ENCODE measurements around the gene TOGARAM2. TPM values are rescaled to one million over a fixed set of nuclear protein-coding genes. Genes with fewer than 3 reads are reported as not detected.

Gene TOGARAM2
- total RNA-seq, 1 experiment from 2014 or later: 0.76 TPM

- ChIA-PET CTCF (no interaction called here), POLR2A (no interaction called here), RAD21 (ENCODE audit: low non-redundant PET in 1 of 2, low total read pairs in 2 of 2, uncharacterized antibody in 2 of 2, unreplicated experiment in 2 of 2) (no interaction called here)
- no peaks in the 10 kb centered on the region for H3K4me1 ChIP-seq (ENCODE audit: control insufficient read depth in 1 of 2, insufficient read depth in 2 of 2, low read length in 2 of 2)
- H3K27ac ChIP-seq (ENCODE audit: low read depth, low read length): no peak overlapping the region
- peaks cover 0 to 8% of the 10 kb centered on the region in 2 experiments; a peak in 3 of 4 replicates for H3K9me3 ChIP-seq (ENCODE audit: control insufficient read depth in 1 of 2, insufficient read depth in 1 of 2, low read depth in 1 of 2, low read length in 2 of 2)
- no peaks in the 10 kb centered on the region for H3K27me3 ChIP-seq (ENCODE audit: insufficient read depth, low read length)
- ATAC-seq (no peak), DNase-seq (ENCODE audit: low read depth, low spot score) (no peak)
- TF ChIP-seq ZFX (IDR thresholded peaks at IDR 0.05) (no peak), ZNF274 (IDR thresholded peaks at IDR 0.05; ENCODE audit: low read depth, low read length) (no peak), YY1 (IDR thresholded peaks at IDR 0.05; ENCODE audit: extremely low read depth, insufficient replicate concordance, low read depth, low read length) (no peak), FOSL1 (IDR thresholded peaks at IDR 0.05; ENCODE audit: low read depth) (no peak), TCF7L2 (IDR thresholded peaks at IDR 0.05; ENCODE audit: borderline replicate concordance, extremely low read depth, insufficient read depth, insufficient read length) (no peak), RAD21 (IDR thresholded peaks at IDR 0.05; ENCODE audit: low read depth) (no peak), SIN3A (IDR thresholded peaks at IDR 0.05; ENCODE audit: low read depth) (no peak), POLR2AphosphoS5 (IDR thresholded peaks at IDR 0.05; ENCODE audit: low read depth, low read length) (no peak), JUND (IDR thresholded peaks at IDR 0.05) (no peak), EZH2 (IDR thresholded peaks at IDR 0.05) (no peak), EZH2phosphoT487 (IDR thresholded peaks at IDR 0.05; ENCODE audit: borderline replicate concordance) (no peak), ELF1 (IDR thresholded peaks at IDR 0.05; ENCODE audit: borderline replicate concordance, low read depth) (no peak)
- TF ChIP-seq, protein P1, sequence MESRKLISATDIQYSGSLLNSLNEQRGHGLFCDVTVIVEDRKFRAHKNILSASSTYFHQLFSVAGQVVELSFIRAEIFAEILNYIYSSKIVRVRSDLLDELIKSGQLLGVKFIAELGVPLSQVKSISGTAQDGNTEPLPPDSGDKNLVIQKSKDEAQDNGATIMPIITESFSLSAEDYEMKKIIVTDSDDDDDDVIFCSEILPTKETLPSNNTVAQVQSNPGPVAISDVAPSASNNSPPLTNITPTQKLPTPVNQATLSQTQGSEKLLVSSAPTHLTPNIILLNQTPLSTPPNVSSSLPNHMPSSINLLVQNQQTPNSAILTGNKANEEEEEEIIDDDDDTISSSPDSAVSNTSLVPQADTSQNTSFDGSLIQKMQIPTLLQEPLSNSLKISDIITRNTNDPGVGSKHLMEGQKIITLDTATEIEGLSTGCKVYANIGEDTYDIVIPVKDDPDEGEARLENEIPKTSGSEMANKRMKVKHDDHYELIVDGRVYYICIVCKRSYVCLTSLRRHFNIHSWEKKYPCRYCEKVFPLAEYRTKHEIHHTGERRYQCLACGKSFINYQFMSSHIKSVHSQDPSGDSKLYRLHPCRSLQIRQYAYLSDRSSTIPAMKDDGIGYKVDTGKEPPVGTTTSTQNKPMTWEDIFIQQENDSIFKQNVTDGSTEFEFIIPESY (IDR thresholded peaks at IDR 0.05; ENCODE audit: extremely low read depth, insufficient replicate concordance, low read length): no peak
- no peak overlapping the region for H3K4me3 ChIP-seq (replicated peaks in 1 of 2; ENCODE audit: low read depth in 1 of 2, low read length in 2 of 2)
- no TSS peak for BruUV-seq (replicated peaks)
- no peaks in the 10 kb centered on the region for H4K20me1 ChIP-seq (ENCODE audit: insufficient read depth)
- no peaks in the 10 kb centered on the region for H3K36me3 ChIP-seq (ENCODE audit: control insufficient read depth in 1 of 2, insufficient read depth in 2 of 2, low read length in 2 of 2)
- H3K79me2 ChIP-seq (ENCODE audit: insufficient read depth, low read length): no peaks in the 10 kb centered on the region
- intact Hi-C loops (cut with micrococcal nuclease): no loop called here
- no peaks in the 10 kb centered on the region for H3K9me2 ChIP-seq (ENCODE audit: insufficient read depth)
- no peak overlapping the region for H3K9ac ChIP-seq (ENCODE audit: low read length)
- no peak overlapping the region for H2AFZ ChIP-seq (ENCODE audit: low read depth, low read length, poor library complexity, severe bottlenecking)
- no peak overlapping the region for H3K4me2 ChIP-seq (ENCODE audit: low read length)
Observed at GRCh38 chr2:29075894-29076705, 95.0 kb downstream of the TOGARAM2 start.
